Esophagus (tissue), 2 donors: ENCODE results near the gene NECTIN1. TPM values are rescaled to one million over a fixed set of nuclear protein-coding genes. Genes with fewer than 3 reads are reported as not detected.

Experiments used
- H3K27ac ChIP-seq, 2 donors: one replicate each; pipeline ENCODE4 v1.5.1; 2013; ENCODE audit warnings: low read depth in 2 of 2, mild to moderate bottlenecking in 2 of 2, inconsistent platforms in 1 of 2, low read length in 1 of 2, moderate library complexity in 1 of 2
- H3K27me3 ChIP-seq, 2 donors: one replicate each; pipeline ENCODE4 v1.6.1; 2013; ENCODE audit warnings: low read length in 2 of 2, control low read depth in 1 of 2, mild to moderate bottlenecking in 1 of 2; ENCODE audit not compliant: insufficient read depth in 2 of 2, control insufficient read depth in 1 of 2
- H3K36me3 ChIP-seq, 2 donors: one replicate each; pipeline ENCODE4 v1.6.1; 2013; ENCODE audit warnings: low read length in 1 of 2; ENCODE audit not compliant: control insufficient read depth in 2 of 2, insufficient read depth in 2 of 2
- H3K4me1 ChIP-seq, 2 donors: one replicate each; pipeline ENCODE4 v1.6.1; 2013; ENCODE audit warnings: low read length in 1 of 2; ENCODE audit not compliant: control insufficient read depth in 2 of 2, insufficient read depth in 2 of 2
- H3K4me3 ChIP-seq, 2 donors: one replicate each; pipeline ENCODE4 v1.5.1; 2013; ENCODE audit warnings: low read length in 2 of 2, mild to moderate bottlenecking in 2 of 2, low read depth in 1 of 2, moderate library complexity in 1 of 2
- H3K9me3 ChIP-seq, 2 donors: one replicate each; pipeline ENCODE4 v1.6.1; 2013; ENCODE audit warnings: mild to moderate bottlenecking in 2 of 2, low read depth in 1 of 2, low read length in 1 of 2, moderate library complexity in 1 of 2; ENCODE audit not compliant: control insufficient read depth in 2 of 2, insufficient read depth in 1 of 2
- WGBS, 2 donors: extraction: QIAGEN DNeasy Blood & Tissue Kit; methylation state at CpG; one replicate each; pipeline ENCODE4 v1.1.7; 2013; 5-methylcytosine and 5-hydroxymethylcytosine counted together
- polyA plus RNA-seq, 2 donors: library from polyadenylated mRNA; stranded (reverse); fragments of 200-250 nt; gene quantifications; one replicate each; pipeline ENCODE4 v1.2.3, GENCODE V29; 2013
- donor health status: healthy with polysubstance abuse.
- donor health status: Bipolar disorder and iron deficiency.

Gene NECTIN1
- 10 to 100 TPM; 79.6 to 89.9 TPM for polyA plus RNA-seq

- Histone ChIP-seq H3K36me3 (peaks cover 0 to 2% of the 10 kb centered on the region in 2 donors), H3K9me3 (no peaks in the 10 kb centered on the region), H3K4me3 (peak within 1 kb of the TSS; percentile 84 to 96), H3K4me1 (peaks cover 8 to 17% of the 10 kb centered on the region in 2 donors), H3K27me3 (no peaks in the 10 kb centered on the region), H3K27ac (peak within 1 kb of the TSS; percentile 92 to 96)
- 0 to 1% methylated on average over 89 to 128 of the region's 128 CpGs for WGBS, 2 donors
These were observed at the start of gene NECTIN1 for GRCh38 chr11:119728651-119729580. Gene NECTIN1, minus strand, starts transcription at chr11:119729200. Its CDS starts 647 bp downstream, at chr11:119728553.

- Histone ChIP-seq H3K4me1 (no peaks in the 10 kb centered on the region), H3K27me3 (no peaks in the 10 kb centered on the region), H3K4me3 (no peak overlapping the region), H3K27ac (no peak overlapping the region), H3K9me3 (peaks cover 0 to 2% of the 10 kb centered on the region in 2 donors), H3K36me3 (no peaks in the 10 kb centered on the region)
- WGBS, 2 donors = 76 to 84% methylated on average over 15 of the region's 15 CpGs
These were observed 49.6 kb upstream of the NECTIN1 start for GRCh38 chr11:119778391-119779194.

GRCh38 chr11:119777940-119778339 is 48.9 kb upstream of the NECTIN1 start:
- Histone ChIP-seq H3K27ac (no peak overlapping the region), H3K4me3 (no peak overlapping the region), H3K9me3 (peaks cover 0 to 2% of the 10 kb centered on the region in 2 donors), H3K4me1 (no peaks in the 10 kb centered on the region), H3K27me3 (no peaks in the 10 kb centered on the region), H3K36me3 (no peaks in the 10 kb centered on the region)
- 85 to 89% methylated on average over 10 of the region's 10 CpGs for WGBS, 2 donors

- no peak overlapping the region for H3K4me3 ChIP-seq
- H3K9me3 ChIP-seq = peaks cover 0 to 2% of the 10 kb centered on the region in 2 donors
- H3K27ac ChIP-seq = no peak overlapping the region
- no peaks in the 10 kb centered on the region for H3K36me3 ChIP-seq
- WGBS, 2 donors = 41 to 46% methylated on average over 5 of the region's 5 CpGs
- no peaks in the 10 kb centered on the region for H3K4me1 ChIP-seq
- no peaks in the 10 kb centered on the region for H3K27me3 ChIP-seq
These were observed 47.7 kb upstream of the NECTIN1 start for GRCh38 chr11:119776651-119777050.

GRCh38 chr11:119776031-119776636 is 47.1 kb upstream of the NECTIN1 start:
- H3K27me3 ChIP-seq = no peaks in the 10 kb centered on the region
- no peak overlapping the region for H3K4me3 ChIP-seq
- H3K9me3 ChIP-seq = peaks cover 0 to 2% of the 10 kb centered on the region in 2 donors
- H3K36me3 ChIP-seq = no peaks in the 10 kb centered on the region
- H3K27ac ChIP-seq = no peak overlapping the region
- 66 to 74% methylated on average over 4 of the region's 4 CpGs for whole genome bisulfite sequencing, 2 donors
- no peaks in the 10 kb centered on the region for H3K4me1 ChIP-seq

- Histone ChIP-seq H3K9me3 (peaks cover 0 to 2% of the 10 kb centered on the region in 2 donors), H3K27ac (no peak overlapping the region), H3K4me3 (no peak overlapping the region), H3K4me1 (no peaks in the 10 kb centered on the region), H3K36me3 (no peaks in the 10 kb centered on the region), H3K27me3 (peaks cover 0 to 1% of the 10 kb centered on the region in 2 donors)
- 97 to 100% methylated on average over 1 of the region's 1 CpG for WGBS, 2 donors
These were observed 45.3 kb upstream of the NECTIN1 start for GRCh38 chr11:119774172-119774763.

GRCh38 chr11:119772641-119773415 is 43.8 kb upstream of the NECTIN1 start:
- 65 to 72% methylated on average over 8 of the region's 8 CpGs for WGBS, 2 donors
- H3K4me3 ChIP-seq = no peak overlapping the region
- H3K9me3 ChIP-seq = peaks cover 0 to 2% of the 10 kb centered on the region in 2 donors
- H3K27ac ChIP-seq = no peak overlapping the region
- H3K36me3 ChIP-seq = no peaks in the 10 kb centered on the region
- no peaks in the 10 kb centered on the region for H3K4me1 ChIP-seq
- peaks cover 0 to 3% of the 10 kb centered on the region in 2 donors for H3K27me3 ChIP-seq

GRCh38 chr11:119772076-119772475 is 43.1 kb upstream of the NECTIN1 start:
- Histone ChIP-seq H3K27me3 (peaks cover 0 to 3% of the 10 kb centered on the region in 2 donors), H3K9me3 (peaks cover 0 to 2% of the 10 kb centered on the region in 2 donors), H3K27ac (no peak overlapping the region), H3K4me1 (no peaks in the 10 kb centered on the region), H3K4me3 (no peak overlapping the region), H3K36me3 (no peaks in the 10 kb centered on the region)
